ENCODE data around the gene PGAM4.

DNA sequence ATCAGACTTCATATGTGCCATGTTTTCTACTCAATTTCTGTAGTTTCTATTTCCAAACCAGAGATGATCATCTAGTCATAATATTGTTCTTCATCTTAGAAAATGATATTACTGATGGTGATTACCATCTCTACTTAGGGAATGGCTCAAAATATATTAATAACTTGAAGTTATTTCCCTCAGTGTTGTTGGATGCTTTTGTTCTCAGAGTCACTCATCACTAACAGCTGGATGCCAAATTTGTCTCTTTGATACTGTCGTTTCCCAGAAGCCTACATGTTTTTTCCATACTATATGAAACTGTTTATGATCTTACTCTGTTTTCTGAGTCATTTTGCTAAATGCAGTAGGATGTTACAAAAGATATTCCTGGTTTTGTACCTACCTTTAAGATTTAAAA, 8.9 kb downstream of the PGAM4 start:
- TF ChIP-seq, protein P1, sequence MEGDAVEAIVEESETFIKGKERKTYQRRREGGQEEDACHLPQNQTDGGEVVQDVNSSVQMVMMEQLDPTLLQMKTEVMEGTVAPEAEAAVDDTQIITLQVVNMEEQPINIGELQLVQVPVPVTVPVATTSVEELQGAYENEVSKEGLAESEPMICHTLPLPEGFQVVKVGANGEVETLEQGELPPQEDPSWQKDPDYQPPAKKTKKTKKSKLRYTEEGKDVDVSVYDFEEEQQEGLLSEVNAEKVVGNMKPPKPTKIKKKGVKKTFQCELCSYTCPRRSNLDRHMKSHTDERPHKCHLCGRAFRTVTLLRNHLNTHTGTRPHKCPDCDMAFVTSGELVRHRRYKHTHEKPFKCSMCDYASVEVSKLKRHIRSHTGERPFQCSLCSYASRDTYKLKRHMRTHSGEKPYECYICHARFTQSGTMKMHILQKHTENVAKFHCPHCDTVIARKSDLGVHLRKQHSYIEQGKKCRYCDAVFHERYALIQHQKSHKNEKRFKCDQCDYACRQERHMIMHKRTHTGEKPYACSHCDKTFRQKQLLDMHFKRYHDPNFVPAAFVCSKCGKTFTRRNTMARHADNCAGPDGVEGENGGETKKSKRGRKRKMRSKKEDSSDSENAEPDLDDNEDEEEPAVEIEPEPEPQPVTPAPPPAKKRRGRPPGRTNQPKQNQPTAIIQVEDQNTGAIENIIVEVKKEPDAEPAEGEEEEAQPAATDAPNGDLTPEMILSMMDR (IDR thresholded peaks at IDR 0.05): no peak
- TF ChIP-seq, protein P2, sequence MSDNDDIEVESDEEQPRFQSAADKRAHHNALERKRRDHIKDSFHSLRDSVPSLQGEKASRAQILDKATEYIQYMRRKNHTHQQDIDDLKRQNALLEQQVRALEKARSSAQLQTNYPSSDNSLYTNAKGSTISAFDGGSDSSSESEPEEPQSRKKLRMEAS (IDR thresholded peaks at IDR 0.05): no peak
- TF ChIP-seq RAD21 (conservative IDR thresholded peaks at IDR 0.05 in 1 of 2, IDR thresholded peaks at IDR 0.05 in 1 of 2) (no peak), SREBF2 (IDR thresholded peaks at IDR 0.05) (no peak), POLR2A (IDR thresholded peaks at IDR 0.05; ENCODE audit: low read length) (no peak), HOXA7 (CRISPR knock-in tag; IDR thresholded peaks at IDR 0.05) (no peak), EP300 (IDR thresholded peaks at IDR 0.05) (no peak), CHD2 (IDR thresholded peaks at IDR 0.05; ENCODE audit: low read length, partially characterized antibody) (no peak), CBX8 (IDR thresholded peaks at IDR 0.05) (no peak), TP53 (CRISPR knock-in tag; IDR thresholded peaks at IDR 0.05) (no peak), CEBPB (IDR thresholded peaks at IDR 0.05) (no peak), SMC3 (IDR thresholded peaks at IDR 0.05) (no peak)
- TF ChIP-seq, protein P3, sequence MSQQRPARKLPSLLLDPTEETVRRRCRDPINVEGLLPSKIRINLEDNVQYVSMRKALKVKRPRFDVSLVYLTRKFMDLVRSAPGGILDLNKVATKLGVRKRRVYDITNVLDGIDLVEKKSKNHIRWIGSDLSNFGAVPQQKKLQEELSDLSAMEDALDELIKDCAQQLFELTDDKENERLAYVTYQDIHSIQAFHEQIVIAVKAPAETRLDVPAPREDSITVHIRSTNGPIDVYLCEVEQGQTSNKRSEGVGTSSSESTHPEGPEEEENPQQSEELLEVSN (IDR thresholded peaks at IDR 0.05; ENCODE audit: borderline replicate concordance, low read depth): no peak

All from A549 (cell line).